NCI-H1105 treated with DMSO at 0.1 percent for 48 hours (cell line): ENCODE data around the gene MRFAP1.
"Not testable (repeated sequence)": the region's sequence is repeated elsewhere in the genome, so short reads cannot be mapped to it uniquely, and the experiment has no call there.

Experiments used
- DNase-seq: peaks from one replicate; lab custom pipeline; 2025; lab: John Stamatoyannopoulos, UW

The MRFAP1 gene

DNA sequence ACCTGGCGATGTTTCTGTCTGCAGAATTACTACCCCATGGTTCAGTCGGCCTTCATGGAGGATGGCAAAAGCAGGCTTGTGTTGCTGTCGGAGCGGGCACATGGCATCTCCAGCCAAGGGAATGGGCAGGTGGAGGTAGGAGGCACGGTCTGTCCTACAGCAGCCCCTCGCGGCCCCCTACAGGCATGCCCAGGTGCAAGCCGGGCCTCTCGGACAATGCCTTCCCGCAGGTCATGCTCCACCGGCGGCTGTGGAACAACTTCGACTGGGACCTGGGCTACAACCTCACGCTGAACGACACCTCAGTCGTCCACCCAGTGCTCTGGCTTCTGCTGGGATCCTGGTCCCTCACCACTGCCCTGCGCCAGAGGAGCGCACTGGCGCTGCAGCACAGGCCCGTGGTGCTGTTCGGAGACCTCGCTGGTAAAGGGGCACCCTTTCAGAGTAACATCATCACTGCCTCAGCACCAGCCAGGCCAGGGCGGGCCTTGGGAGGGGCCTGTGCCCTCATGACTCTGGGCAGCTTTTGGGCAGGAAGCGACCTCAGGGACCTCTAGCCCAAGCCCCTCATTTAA is 29.5 kb upstream of the MRFAP1 start:
- DNase-seq = no peak

DNA sequence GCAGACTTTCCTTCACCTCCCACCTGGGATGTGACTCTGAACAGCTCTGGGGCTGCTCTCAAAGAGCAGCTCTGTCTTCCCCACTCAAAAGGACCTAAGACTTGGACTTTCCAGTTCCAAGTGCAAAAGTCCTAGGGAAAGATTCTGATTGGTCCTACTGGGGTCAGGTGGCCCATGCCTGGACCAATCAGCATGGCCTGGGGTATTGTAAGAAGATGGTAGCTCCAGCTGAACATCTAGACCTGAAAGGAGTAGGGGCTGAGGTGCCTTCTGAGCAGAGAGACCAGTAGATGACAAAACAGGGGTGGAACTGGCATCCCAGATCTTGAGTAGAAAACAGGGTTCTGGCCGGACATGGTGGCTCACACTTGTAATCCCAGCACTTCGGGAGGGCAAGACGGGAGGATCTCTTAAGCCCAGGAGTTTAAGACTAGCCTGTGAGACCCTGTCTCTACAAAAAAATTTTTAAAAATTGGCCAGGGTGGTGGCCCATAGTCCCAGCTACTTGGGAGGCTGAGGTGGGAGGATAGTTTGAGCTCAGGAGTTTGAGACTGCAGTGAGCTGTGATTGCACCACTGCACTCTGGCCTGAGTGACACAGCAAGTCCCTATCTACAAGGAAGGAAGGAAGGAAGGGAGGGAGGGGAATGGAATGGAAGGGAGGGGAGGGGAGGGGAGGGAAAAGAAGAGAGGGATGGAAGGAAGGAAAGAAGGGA is 27.4 kb upstream of the MRFAP1 start:
- DNase-seq = no peak

DNA sequence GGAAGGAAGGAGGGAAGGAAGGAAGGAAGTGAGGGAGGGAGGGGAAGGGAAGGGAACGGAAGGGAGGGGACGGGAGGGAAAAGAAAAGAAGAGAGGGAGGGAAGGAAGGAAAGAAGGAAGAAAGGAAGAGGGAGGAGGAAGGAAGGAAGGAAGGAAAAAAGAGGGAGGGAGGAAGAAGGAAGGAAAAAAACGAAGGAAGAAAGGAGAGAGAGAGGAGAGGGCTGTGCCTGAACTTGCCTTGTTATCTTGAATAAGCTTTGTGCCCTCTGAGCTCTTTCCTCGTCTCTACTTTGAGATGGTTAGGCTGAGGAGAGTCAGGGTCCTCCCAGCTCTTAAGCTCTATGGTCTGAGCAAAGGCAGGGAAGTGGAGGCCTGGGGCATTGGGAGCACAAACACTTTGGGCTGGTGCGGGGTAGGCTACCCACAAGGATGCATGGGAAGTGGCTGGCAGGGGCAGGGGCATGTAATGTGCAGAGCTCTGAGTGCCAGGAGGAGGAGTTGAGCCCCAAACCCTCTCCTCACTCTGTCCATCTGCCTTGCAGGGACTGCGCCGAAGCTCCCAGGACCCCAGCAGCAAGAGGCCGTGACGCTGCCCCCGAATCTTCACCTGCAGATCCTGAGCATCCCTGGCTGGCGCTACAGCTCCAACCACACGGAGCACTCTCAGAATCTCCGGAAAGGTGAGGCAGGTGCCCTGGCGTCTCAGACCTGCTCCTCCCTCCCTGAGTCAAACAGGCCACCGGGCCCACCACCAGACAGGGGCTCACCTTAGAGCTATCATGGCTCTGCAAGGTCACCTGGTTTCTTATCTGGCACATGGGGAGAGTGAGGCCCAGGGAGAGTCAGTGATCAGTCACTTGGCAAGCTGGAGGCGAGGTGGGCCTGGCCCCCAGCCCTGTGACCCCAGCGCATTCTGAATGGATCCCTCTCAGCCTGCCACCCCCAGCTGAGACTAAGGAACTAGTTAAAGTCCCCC is 26.5 kb upstream of the MRFAP1 start:
- no peak for DNase-seq

DNA sequence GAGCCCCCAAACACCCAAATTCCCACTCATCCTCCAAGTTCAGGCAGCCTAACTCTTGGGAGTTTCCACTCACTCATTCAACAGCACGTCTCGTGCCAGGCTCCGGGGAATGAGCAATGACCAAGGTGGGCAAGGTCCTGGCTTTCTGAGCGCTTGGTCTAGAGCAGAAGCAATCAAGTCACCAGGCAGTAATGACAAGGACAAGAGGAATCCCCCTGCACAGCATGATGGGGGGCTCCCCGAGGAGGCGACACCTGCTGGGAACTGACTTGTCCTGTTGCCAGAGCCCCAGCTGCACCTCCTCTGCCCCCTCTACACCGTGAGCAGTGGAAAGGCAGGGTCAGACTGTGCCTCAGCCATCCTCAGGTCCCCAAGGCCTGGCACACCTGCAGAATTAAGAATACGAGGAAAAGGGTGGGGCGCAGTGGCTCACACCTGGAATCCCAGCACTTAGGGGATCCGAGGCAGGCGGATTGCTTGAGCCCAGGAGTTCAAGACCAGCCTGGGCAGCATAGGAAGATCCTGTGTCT is 25.7 kb upstream of the MRFAP1 start:
- DNase-seq = no peak

DNA sequence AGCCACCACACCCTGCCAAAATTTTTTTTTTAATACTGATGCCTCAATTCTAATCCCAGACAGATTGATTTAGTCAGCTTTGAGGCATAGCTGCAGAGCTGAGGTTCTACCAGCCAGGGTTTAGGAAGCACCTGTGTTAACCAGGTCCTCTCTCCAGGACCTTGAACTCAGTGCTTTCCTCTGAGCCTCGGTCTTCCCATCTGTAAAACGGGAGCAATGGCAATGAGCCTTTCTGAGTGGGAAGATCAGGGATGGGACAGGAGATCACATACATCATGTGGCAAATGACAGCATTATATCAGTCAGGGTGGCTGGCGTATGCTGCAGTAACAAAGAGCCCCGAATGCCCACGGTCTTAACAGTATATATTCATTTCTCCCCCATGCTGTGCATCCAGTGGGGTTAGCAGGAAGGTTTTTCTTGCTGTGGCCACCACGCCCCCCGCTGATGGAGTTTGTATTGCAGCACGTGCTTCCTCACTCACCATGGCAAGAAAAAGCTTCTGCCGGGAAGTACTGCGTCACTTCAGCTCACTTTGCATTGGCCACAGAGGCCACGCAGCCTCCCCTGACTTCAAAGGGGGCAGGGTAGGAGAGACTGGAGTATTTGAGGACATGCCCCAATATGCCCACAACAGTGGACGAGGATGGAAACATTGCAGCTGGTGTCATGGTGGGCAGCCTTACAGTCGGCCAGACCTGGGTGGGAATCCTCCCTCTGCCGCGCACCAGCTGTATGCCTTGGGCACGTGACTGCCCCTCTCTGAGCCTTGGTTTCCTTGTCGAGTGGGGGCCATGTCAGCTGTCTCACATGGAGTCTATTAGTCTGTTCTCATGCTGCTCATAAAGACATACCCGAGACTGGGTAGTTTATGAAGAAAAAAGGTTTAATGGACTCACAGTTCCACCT is 24.1 kb upstream of the MRFAP1 start:
- DNase-seq = no peak

DNA sequence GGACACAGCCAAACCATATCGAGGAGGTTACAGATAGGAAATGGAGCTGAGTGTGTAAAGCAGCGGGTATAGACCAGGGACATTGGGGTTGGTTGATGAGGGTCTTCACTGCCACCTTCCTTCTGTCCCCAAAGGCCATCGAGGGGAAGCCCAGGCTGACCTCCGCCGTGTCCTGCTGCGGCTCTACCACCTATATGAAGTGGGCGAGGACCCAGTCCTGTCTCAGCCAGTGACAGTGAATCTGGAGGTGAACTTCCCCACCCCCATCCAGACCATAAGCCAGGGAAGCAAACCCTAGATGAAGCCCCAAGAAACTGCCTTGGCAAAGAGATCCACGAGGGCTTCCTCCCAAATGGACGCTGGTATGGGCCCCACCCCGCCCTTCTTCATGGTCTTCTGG is 23.2 kb upstream of the MRFAP1 start:
- DNase-seq = no peak

DNA sequence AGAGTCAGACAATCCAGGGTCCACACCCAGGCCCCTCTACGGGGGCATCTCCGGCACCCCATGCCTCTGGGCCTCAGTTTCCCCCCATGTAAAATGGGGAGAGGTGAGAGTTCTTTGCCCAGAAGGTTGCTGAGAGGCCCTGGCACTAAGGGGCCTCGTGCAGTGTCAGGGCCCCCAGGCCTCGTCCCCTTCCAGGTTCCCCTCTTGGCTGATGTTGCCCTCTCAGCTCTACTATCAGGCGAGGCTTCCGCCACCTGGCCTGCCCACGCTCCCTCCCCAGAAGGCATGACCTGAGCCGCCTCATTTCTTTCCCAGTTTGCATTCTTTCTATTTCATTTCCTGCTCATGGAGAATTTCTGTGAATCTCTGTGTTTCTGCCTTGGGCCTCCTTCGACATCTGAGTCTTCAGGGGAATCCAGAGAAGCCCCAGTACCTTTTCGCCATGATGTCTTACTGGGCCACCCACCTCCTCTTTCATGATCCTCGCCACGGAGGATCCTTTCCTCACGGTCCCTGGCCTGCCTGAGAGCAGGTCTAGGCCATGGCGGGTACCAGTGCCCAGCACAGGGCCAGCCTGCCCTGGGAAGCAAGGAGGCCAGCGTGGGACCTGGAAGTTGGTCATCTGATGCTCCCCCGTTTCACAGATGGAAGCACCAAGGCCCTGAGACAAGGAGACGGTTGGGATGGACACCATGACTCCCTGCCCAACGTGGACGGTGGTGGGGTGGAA is 21.9 kb upstream of the MRFAP1 start:
- no peak for DNase-seq

DNA sequence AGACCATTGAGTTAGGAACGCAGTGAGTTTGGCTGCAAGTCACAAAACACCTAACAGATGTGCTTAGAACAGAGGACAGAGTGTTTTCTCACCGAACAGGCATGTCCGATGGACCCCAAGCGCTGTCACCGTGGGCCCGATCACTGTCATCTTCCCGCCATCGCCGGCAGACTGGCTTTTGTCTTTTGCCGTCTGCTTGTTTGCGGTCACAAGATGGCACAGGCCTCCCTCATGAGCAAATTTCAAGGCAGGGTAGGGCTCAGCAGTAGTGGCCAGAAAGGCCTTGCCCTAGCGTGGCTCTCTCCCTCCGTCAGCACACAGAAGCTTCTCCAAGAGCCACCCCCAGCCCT is 21.4 kb upstream of the MRFAP1 start:
- no peak for DNase-seq

DNA sequence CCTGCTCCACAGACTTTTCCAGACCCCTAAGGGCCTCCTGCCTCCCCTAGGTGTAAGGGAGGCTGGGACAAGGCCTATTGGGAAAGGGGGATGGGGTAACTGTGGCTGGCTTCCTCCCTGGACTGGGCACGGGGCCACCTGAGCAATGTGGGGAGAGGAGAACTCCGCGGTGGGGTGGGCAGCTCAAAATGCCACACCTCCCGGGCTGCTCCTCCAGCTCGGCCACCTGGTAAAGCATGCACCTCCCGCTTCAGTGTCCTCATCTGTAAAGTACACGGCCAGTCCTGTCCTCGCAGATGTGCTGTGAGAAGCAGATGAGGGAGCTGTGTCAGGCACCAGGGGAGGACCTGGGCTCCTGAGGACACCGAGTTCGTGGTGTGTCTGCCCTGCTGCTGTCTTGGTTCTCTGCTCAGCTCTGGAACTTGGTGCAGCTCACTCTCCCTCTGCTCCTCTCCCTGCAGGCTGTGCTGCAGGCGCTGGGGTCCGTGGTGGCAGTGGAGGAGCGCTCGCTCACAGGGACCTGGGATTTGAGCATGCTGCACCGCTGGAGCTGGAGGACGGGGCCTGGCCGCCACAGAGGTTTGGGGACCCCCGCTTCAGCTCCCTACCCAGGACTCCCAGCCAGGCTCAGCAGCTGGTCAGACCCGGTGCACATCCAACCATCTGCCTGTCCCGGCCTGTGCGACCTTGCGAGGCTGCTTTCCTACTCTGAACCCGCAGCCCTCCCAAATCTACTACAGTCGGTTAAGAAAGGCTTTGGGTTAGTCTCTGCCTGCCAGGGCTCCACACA is 20.8 kb upstream of the MRFAP1 start:
- no peak for DNase-seq

DNA sequence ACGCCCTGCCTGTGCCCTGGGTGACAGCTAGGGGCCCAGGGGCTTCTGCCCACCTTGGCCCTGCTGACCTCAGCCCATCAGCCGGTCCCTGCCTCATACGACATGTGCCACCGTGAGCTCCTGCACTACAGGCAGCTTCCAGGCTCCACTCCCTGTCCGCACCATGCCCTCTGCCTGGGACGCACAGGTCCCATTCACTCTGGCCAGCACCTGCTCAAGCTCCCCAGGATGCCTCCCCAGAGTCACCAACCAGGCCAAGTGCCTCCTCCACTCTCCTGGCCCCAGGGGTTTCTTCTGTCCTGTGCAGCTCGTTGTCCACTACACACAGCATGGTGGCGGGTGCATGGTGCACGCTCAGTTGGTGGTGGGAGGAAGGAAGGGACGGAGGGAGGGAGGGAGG is 20.2 kb upstream of the MRFAP1 start:
- DNase-seq = no peak

DNA sequence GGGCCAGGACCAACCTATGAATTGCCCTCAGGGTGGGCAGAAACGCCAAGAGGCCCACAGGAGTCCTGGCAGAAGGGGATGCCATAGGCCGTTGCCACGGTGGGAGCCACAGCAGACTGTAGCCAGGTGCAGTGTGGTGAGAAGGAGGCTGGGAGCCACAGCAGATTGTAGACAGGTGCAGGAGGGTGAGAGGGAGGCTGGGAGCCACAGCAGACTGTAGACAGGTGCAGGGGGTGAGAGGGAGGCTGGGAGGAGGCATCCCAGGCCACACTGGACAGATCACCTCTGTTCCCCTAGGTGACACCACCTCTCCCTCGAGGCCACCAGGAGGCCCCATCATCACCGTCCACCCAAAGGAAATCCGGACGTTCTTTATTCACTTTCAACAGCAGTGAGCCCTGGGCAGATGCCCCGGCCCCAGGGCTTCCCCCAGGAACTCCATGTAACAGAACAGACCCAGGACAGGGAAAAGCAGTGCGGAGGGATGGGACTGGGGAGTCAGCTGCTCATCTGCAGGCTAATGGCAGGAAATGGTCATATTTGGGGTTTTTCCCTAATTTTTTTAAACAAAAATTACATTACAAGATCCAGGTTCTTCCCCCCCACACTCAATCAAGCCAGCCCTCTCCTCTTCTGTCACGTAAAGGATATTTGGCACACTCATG is 19.5 kb upstream of the MRFAP1 start:
- no peak for DNase-seq

DNA sequence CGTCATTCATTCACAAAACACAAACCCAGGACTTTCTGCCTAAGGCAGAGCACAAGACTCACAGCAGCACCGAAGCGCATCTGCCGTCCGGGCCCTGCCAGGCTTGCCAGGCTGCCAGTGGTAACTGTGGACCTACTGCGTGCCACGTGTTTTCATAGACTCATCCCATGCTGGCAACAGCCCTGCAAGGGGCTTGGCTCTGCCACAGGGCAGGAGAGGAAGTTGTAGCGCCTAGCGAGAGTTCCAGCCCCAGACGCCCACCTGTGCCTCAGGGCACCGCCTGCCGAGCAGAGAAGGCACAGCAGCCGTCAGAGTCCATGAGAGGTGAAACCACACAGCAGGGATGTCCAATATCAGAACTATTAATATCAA is 18.9 kb upstream of the MRFAP1 start:
- DNase-seq = no peak

DNA sequence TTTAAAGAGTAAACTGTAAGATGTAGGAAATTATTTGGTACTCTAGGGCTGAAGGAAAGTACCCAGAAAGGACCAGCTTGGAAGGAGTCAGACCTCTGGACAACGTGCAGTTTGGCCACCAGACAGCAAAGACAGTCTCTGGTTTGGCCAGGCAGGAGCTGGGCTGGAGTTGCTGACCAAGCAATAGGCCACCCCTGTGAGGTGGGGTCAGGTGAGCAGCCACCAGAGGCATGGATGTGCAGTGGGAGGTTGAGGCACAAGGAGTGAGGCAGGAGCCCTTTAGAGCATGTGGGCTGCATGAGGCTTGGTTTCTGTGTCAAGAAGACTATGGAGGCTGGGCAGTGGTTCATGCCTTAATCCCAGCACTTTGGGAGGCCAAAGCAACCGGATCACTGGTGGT is 17.7 kb upstream of the MRFAP1 start:
- no peak for DNase-seq

DNA sequence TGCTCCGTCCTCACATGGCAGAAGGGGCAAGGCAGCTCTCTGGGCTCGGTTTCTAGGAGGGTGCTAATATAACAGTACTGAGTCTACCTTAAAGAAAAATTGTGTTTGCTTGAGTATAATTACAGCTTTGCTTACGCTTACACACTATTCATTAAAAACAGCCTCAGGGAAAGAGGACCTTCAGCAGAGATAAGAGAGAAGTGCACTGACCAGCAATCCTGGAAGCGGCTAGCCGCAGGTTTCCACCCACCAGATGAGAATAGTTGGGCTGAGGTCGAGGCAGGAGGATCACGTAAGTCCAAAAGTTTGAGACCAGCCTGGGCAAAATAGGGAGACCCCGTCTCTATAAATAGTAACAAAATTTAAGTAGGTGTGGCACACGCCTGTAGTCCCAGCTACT is 15.2 kb upstream of the MRFAP1 start:
- no peak for DNase-seq

DNA sequence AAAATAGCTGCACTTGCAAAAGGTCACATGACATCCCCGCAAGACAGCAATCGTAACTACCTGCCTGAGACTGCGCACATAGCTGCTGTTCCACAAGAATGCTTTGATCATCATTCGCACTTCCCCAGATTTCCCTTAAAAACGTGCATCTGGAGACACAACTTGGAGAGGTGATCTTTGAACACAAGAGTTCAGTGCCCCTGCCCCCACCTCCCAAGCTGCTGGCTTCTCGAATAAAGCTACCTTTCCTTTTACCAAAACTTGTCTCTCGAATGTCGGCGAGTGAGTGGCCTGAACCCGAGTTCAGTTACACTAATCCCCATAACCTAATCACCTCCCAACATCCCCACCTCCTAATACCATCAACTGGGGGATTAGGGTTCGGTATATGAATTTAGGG is 14.4 kb upstream of the MRFAP1 start:
- DNase-seq = no peak

DNA sequence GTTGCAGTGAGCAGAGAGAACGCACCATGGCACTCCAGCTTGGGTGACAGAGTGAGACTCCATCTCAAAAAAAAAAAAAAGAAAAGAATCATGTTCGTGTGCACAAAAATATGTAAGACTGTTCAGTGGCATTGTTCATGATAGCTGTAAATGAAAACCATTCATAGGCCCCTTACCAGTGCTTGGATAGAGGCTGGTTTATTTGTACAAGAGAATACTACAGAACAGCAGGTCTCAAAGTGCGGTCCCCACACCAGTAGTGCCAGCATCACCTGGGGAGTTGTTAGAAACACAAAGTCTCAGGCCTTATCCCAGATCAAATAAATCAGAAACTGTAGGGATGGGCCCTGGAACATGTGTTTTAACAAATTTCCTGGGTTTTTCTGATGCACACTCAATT is 12.7 kb upstream of the MRFAP1 start:
- DNase-seq = no peak

DNA sequence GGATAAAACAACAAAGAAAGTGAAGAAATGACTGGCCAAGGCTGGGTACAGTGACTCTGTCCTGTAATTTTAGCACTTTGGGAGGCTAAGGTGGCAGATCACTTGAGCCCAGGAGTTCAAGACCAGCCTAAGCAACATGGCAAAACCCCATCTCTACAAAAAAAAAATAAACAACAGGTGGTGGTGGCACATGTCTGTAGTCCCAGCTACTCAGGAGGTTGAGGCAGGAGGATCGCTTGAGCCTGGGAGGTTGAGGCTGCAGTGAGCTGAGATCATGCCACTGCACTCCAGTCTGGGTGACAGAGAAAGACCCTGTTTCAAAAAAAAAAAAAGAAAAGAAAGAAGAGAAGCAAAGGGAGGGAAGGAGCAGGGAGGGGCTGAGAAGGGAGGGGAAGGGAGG is 12.0 kb upstream of the MRFAP1 start:
- DNase-seq = not testable (repeated sequence)

DNA sequence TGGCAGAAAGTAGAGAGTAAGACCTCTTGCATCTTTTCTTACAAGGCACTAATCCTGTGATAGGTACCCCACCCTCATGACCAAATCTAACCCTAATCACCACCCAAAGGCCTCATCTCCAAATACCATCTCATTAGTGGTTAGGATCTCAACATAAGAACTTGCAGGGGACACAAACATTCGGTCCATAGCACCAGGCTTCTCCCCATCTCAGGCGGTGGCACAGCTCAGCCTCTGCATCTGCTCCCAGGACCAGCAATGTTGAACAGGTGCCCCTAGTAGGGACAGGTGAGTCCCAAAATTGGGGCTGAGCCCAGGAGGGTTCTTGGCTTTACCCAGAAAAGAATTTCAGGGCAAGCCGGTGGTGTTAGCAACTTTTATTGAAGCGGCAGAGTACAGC is 8.4 kb upstream of the MRFAP1 start:
- no peak for DNase-seq

DNA sequence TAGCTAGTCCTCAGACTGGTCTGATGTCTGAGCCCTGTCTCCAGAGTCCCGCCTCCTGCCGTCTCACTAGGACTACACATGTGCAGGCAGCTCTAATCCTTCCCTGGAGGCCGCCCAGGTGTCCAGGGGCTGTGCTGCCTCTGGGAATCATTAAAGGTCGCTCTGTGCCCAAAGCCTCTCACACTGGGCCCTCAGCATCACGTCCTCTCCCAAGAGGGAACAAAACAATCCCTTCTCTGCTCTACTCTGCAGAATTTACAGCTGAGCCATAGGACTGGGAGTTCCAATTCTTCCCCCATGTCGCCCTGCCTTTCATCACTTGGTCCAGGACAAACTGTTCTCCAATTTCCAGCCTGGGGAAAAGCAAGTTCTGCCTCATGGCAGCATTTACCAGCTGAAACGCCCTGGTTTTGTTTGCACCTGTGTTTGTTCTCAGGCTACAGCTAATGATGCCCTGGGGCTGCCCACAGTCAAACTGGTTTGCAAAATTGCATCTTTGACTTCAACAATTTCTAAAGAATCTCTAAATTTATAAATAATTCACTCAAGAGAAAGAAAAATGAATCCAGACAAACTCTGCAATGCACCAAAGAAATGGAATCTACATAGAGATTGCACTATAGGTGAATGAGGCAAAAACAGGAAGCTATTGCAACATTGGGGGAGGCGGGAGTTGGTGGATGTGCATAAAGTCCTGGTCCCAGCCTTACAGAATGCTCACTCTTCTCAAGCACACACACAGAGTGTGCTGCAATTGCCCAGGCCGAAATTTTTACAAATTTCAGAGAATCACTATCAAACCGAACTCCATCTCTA is 7.2 kb upstream of the MRFAP1 start:
- no peak for DNase-seq
